GM18502 (cell line): ENCODE data around the gene OBSCN.

ENCODE experiments used
- ATAC-seq: cut with Tn5 transposase; IDR thresholded peaks from one replicate; pipeline ENCODE4 v1.9.1; 2021; ENCODE audit warnings: mild to moderate bottlenecking; ENCODE audit not compliant: unreplicated experiment, poor library complexity

The OBSCN gene

GRCh38 chr1:228362884-228363450 is 155.1 kb downstream of the OBSCN start:
- ATAC-seq = no peak

GRCh38 chr1:228363686-228364067 is 155.8 kb downstream of the OBSCN start:
- ATAC-seq = no peak

GRCh38 chr1:228364068-228364705 is 156.3 kb downstream of the OBSCN start:
- ATAC-seq = no peak

- no peak for ATAC-seq
Measured at GRCh38 chr1:228364706-228365213, 156.9 kb downstream of the OBSCN start.

GRCh38 chr1:228365271-228366061 is 157.6 kb downstream of the OBSCN start:
- no peak for ATAC-seq

- no peak for ATAC-seq
Measured at GRCh38 chr1:228366062-228366865, 158.4 kb downstream of the OBSCN start.

- ATAC-seq = no peak
Measured at GRCh38 chr1:228366866-228367741, 159.3 kb downstream of the OBSCN start.

- ATAC-seq = no peak
Measured at GRCh38 chr1:228367798-228368791, 160.3 kb downstream of the OBSCN start.

- no peak for ATAC-seq
Measured at GRCh38 chr1:228368801-228369607, 161.2 kb downstream of the OBSCN start.

- ATAC-seq = no peak
Measured at GRCh38 chr1:228369608-228370438, 162.0 kb downstream of the OBSCN start.

GRCh38 chr1:228370439-228370940 is 162.6 kb downstream of the OBSCN start:
- ATAC-seq = no peak

GRCh38 chr1:228370941-228371740 is 163.3 kb downstream of the OBSCN start:
- no peak for ATAC-seq

- ATAC-seq = no peak
Measured at GRCh38 chr1:228371741-228372182, 163.9 kb downstream of the OBSCN start.

- ATAC-seq = no peak
Measured at GRCh38 chr1:228372183-228373003, 164.5 kb downstream of the OBSCN start.
